Neural crest cell (in vitro differentiated cells): ENCODE results near the gene LMNTD1. TPM values are rescaled to one million over a fixed set of nuclear protein-coding genes. Genes with fewer than 3 reads are reported as not detected.

ENCODE experiments used
- DNase-seq: peaks from one replicate; pipeline ENCODE4 v3.0.0; 2021; ENCODE audit warnings: low read depth, mixed read lengths, low spot score
- H3K27ac Mint-ChIP-seq: one replicate; pipeline ENCODE4 v1.8.0; 2021; ENCODE audit warnings: mild to moderate bottlenecking, mixed read lengths; ENCODE audit not compliant: unreplicated experiment
- H3K27me3 Mint-ChIP-seq: 2 replicates; pipeline ENCODE4 v1.8.0; 2021; ENCODE audit warnings: low read depth, mild to moderate bottlenecking, mixed read lengths
- H3K36me3 Mint-ChIP-seq: 2 replicates; pipeline ENCODE4 v1.8.0; 2021; ENCODE audit warnings: low read depth, mild to moderate bottlenecking, mixed read lengths
- H3K4me1 Mint-ChIP-seq: 2 replicates; pipeline ENCODE4 v1.8.0; 2021; ENCODE audit warnings: mixed read lengths
- H3K4me3 Mint-ChIP-seq: one replicate; pipeline ENCODE4 v1.8.0; 2021; ENCODE audit warnings: mild to moderate bottlenecking, mixed read lengths
- H3K9me3 Mint-ChIP-seq: 2 replicates; pipeline ENCODE4 v1.8.0; 2021; ENCODE audit warnings: mixed read lengths
- total RNA-seq: library from RNA; stranded (reverse); gene quantifications from 2 replicates; pipeline ENCODE4 v1.2.1, GENCODE V29; 2021
- TF ChIP-seq, protein P1 (sequence below): fragments of 200-600 bp; sonication (generic); conservative IDR thresholded peaks from 2 replicates; pipeline ENCODE4 v1.5.0; 2021; ENCODE audit warnings: antibody characterized with exemption, mild to moderate bottlenecking

Gene LMNTD1
- total RNA-seq, 1 donor from 2014 or later, result not detected

- DNase-seq, result no peak
- H3K27ac Mint-ChIP-seq, result no peak overlapping the region
- peaks cover 4% of the 10 kb centered on the region for H3K9me3 Mint-ChIP-seq
- H3K4me1 Mint-ChIP-seq, result no peaks in the 10 kb centered on the region
- H3K27me3 Mint-ChIP-seq, result no peaks in the 10 kb centered on the region
- TF ChIP-seq, protein P1, sequence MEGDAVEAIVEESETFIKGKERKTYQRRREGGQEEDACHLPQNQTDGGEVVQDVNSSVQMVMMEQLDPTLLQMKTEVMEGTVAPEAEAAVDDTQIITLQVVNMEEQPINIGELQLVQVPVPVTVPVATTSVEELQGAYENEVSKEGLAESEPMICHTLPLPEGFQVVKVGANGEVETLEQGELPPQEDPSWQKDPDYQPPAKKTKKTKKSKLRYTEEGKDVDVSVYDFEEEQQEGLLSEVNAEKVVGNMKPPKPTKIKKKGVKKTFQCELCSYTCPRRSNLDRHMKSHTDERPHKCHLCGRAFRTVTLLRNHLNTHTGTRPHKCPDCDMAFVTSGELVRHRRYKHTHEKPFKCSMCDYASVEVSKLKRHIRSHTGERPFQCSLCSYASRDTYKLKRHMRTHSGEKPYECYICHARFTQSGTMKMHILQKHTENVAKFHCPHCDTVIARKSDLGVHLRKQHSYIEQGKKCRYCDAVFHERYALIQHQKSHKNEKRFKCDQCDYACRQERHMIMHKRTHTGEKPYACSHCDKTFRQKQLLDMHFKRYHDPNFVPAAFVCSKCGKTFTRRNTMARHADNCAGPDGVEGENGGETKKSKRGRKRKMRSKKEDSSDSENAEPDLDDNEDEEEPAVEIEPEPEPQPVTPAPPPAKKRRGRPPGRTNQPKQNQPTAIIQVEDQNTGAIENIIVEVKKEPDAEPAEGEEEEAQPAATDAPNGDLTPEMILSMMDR, result no peak
- H3K4me3 Mint-ChIP-seq, result no peak overlapping the region
- no peaks in the 10 kb centered on the region for H3K36me3 Mint-ChIP-seq
Observed at GRCh38 chr12:25503666-25504065, 49.4 kb downstream of the LMNTD1 start.

- H3K27me3 Mint-ChIP-seq, result no peaks in the 10 kb centered on the region
- peaks cover 7% of the 10 kb centered on the region for H3K9me3 Mint-ChIP-seq
- H3K4me1 Mint-ChIP-seq, result no peaks in the 10 kb centered on the region
- TF ChIP-seq, protein P1, result no peak
- no peak overlapping the region for H3K27ac Mint-ChIP-seq
- no peak overlapping the region for H3K4me3 Mint-ChIP-seq
- DNase-seq, result no peak
- H3K36me3 Mint-ChIP-seq, result peaks cover 2% of the 10 kb centered on the region
Observed at GRCh38 chr12:25502596-25502995, 50.5 kb downstream of the LMNTD1 start.

- Mint-ChIP-seq H3K4me3 (no peak overlapping the region), H3K9me3 (peaks cover 7% of the 10 kb centered on the region), H3K27ac (no peak overlapping the region), H3K4me1 (no peaks in the 10 kb centered on the region), H3K27me3 (no peaks in the 10 kb centered on the region), H3K36me3 (peaks cover 2% of the 10 kb centered on the region)
- no peak for DNase-seq
- TF ChIP-seq, protein P1, result no peak
Observed at GRCh38 chr12:25502118-25502517, 51.0 kb downstream of the LMNTD1 start.

GRCh38 chr12:25501549-25501948, 51.5 kb downstream of the LMNTD1 start:
- DNase-seq, result no peak
- Mint-ChIP-seq H3K4me1 (peaks cover 1% of the 10 kb centered on the region), H3K4me3 (no peak overlapping the region), H3K27ac (no peak overlapping the region), H3K9me3 (peaks cover 7% of the 10 kb centered on the region), H3K27me3 (no peaks in the 10 kb centered on the region), H3K36me3 (peaks cover 2% of the 10 kb centered on the region)
- TF ChIP-seq, protein P1, result no peak

GRCh38 chr12:25500651-25501050, 52.4 kb downstream of the LMNTD1 start:
- H3K4me3 Mint-ChIP-seq, result no peak overlapping the region
- TF ChIP-seq, protein P1, result no peak
- DNase-seq, result no peak
- peaks cover 7% of the 10 kb centered on the region for H3K9me3 Mint-ChIP-seq
- H3K36me3 Mint-ChIP-seq, result peaks cover 2% of the 10 kb centered on the region
- H3K4me1 Mint-ChIP-seq, result peaks cover 6% of the 10 kb centered on the region
- H3K27ac Mint-ChIP-seq, result no peak overlapping the region
- H3K27me3 Mint-ChIP-seq, result no peaks in the 10 kb centered on the region

DNA sequence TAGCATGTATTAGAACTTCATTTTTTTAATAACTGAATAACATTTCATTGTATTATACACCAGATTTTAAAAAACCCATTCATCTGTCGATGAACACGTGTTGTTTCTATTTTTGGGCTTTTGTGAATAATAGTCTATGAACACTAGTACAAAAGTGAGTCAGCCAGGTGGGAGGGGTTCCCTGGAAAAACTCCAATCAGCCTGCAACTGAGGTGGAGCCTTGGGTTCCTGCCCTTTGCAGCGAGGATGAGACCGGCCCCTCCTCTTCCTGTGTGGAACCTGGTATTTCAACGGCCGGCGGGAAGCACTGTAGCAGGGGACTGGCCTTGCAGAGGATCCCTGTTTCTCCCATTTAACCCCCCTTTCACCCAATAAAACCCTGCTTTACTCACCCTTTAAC, 56.1 kb downstream of the LMNTD1 start:
- Mint-ChIP-seq H3K27ac (no peak overlapping the region), H3K9me3 (peaks cover 4% of the 10 kb centered on the region), H3K4me3 (no peak overlapping the region), H3K36me3 (peaks cover 6% of the 10 kb centered on the region), H3K4me1 (peaks cover 13% of the 10 kb centered on the region), H3K27me3 (no peaks in the 10 kb centered on the region)
- TF ChIP-seq, protein P1, result no peak
- DNase-seq, result no peak
